Measurements from ENCODE around the gene RHBDL3.
"Not testable (repeated sequence)": the region's sequence is repeated elsewhere in the genome, so short reads cannot be mapped to it uniquely, and the experiment has no call there.

RHBDL3 gene

DNA sequence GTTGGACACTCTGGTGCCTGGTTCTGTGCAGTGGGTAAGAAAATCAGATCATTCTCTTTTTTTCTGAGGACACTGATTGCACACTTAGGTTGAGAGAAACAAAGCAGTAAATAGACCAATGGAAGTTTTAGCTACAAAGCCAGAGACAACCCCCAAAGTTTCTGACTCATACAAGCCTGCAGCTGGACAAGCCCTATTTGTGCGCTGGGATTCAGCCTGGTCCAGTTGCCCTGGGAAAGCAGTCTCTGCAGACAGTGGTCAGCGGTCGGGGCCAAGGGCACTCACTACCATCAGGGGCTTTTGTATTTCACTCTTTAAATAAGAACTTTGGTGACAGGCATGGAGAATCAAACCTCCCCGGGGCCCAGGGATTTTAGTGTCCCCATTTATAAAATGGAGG is 6.0 kb upstream of the RHBDL3 start:
- TF ChIP-seq, protein P1, sequence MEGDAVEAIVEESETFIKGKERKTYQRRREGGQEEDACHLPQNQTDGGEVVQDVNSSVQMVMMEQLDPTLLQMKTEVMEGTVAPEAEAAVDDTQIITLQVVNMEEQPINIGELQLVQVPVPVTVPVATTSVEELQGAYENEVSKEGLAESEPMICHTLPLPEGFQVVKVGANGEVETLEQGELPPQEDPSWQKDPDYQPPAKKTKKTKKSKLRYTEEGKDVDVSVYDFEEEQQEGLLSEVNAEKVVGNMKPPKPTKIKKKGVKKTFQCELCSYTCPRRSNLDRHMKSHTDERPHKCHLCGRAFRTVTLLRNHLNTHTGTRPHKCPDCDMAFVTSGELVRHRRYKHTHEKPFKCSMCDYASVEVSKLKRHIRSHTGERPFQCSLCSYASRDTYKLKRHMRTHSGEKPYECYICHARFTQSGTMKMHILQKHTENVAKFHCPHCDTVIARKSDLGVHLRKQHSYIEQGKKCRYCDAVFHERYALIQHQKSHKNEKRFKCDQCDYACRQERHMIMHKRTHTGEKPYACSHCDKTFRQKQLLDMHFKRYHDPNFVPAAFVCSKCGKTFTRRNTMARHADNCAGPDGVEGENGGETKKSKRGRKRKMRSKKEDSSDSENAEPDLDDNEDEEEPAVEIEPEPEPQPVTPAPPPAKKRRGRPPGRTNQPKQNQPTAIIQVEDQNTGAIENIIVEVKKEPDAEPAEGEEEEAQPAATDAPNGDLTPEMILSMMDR (conservative IDR thresholded peaks at IDR 0.05), result no peak
- TF ChIP-seq ZFX (IDR thresholded peaks at IDR 0.05), result no peak
- H3K27ac ChIP-seq, result no peak overlapping the region

DNA sequence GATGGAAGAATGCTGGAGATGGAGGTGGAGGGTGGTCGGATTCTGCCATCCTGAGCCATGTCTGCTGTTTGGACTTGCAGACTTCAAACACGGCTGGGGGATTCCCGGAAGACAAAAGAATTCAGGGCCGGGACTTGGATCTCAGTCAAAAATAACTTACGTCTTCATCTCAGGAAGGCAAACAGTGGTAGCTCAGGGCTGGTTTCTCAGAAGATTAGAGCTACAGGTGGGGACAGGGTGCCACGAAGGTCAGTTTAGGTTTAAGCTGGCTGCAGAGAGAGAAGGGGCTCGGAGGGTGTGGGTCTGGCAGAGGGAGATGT is 4.3 kb upstream of the RHBDL3 start:
- no peak overlapping the region for H3K27ac ChIP-seq

DNA sequence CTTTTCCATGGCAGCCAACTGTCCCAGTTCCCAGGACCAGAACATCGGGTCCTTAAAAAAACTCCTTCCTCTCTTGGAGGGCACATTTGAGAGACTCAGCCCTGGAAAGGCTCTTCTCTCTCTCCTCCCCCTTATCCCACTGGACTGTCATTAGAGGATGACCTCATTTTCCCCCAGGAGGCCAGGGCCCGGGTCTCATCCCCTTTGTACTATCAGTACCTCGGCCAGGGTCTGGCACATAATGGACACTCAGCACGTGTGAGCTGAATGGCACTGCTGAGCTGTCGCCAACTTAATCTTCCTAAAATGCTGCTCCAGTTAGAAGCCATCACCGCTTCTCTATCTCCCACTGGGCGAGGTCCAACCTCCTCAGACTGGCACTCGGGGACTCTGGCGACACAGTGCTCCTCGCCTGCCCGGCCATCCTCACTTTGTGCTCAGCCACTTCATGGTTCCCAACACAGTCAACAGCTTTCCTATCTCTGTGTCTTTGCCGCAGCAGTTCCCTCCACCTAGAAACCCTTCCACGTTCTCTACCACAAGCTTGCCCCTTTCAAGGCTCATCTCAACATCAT is 3.6 kb upstream of the RHBDL3 start:
- H3K27ac ChIP-seq, result no peak overlapping the region
- TF ChIP-seq ZFX (IDR thresholded peaks at IDR 0.05), result no peak
- TF ChIP-seq, protein P1 (conservative IDR thresholded peaks at IDR 0.05), result no peak

More for the DNA sequence above, 4.3 kb upstream of the RHBDL3 start:
- TF ChIP-seq ZFX (IDR thresholded peaks at IDR 0.05), result no peak
- TF ChIP-seq, protein P1 (conservative IDR thresholded peaks at IDR 0.05), result no peak

DNA sequence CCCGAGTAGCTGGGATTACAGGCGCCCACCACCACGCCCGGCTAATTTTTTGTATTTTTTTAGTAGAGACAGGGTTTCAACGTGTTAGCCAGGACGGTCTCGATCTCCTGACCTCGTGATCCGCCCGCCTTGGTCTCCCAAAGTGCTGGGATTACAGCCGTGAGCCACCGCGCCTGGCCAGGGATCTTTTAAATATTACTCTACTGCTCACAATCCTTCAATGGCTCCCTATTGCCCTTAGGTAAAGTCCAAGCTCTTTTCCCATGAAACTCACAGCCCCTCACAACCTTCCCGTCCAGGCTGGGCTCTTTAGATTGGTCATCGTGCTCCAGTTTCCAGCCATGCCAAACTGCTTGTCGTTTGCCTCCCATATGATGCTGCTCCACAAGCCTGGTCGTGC is 2.1 kb upstream of the RHBDL3 start:
- not testable (repeated sequence) for H3K27ac ChIP-seq

DNA sequence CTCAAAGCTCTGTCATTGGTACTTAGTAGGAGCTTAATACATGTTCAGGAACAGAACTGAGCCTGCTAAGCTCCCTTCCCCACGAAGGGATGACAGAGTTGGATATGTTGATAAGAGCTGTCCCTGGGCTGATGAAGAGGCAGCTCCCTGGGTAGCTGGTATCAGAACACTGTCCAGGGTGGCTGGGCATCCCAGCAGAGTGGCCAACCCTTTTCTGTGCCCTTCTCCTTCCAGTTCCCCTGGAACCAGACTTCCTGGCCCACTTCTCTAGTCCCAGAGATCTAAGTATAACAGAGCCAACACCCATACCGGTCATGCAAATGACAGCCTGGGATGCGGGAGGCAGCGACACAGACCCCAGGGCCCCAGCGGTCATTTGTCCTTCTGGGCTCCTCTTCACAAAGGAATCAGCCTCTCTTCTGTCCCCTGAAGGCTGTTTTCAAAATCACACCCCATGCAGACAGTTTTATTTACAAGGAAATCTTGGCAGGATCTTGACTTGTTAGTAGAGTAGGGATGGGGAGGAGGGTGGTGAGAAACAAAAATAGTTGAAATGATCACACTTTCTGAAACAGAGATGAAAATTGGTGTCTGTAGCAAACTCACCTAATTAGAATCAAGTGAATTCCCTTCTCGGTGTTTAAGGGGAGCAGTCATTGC is 1.4 kb upstream of the RHBDL3 start:
- H3K27ac ChIP-seq, result no peak overlapping the region
- TF ChIP-seq ZFX (IDR thresholded peaks at IDR 0.05), result no peak
- TF ChIP-seq, protein P1 (conservative IDR thresholded peaks at IDR 0.05), result no peak

DNA sequence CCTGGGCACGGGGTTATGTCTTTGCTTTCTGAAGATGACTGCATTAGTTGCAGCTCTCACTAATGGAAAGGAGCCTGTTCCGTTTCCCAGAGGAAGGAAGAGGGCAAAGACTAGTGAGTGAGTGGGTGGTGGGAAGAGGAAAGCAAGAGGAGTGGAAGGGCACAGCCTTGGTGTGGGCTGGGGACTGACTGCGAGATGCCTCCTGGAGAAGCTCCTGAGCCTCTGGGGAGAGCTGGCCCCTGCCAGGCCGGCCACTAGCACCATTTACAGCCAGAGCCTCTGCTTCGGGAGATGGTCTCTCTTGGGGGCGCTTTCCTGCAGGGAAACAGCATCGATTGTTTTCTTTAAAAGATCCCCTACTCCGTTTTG is 825 bp upstream of the RHBDL3 start:
- TF ChIP-seq, protein P1 (conservative IDR thresholded peaks at IDR 0.05), result no peak
- TF ChIP-seq ZFX (IDR thresholded peaks at IDR 0.05), result no peak
- H3K27ac ChIP-seq, result no peak overlapping the region

DNA sequence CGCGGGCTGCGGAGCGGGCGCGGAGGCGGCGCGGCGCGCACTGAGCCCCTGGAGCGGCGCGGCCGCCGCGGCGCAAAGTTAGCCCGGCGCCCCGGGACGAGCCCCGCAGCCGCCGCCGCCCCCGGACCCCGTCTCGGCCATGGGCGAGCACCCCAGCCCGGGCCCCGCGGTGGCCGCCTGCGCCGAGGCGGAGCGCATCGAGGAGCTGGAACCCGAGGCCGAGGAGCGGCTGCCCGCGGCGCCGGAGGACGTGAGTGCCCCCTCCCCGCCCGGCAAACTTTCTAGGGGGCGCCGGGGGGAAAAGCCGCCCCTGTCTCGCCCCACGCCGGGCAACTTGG is 388 bp downstream of the RHBDL3 start:
- TF ChIP-seq ZFX (IDR thresholded peaks at IDR 0.05), result no peak
- TF ChIP-seq, protein P1 (conservative IDR thresholded peaks at IDR 0.05), result no peak
- H3K27ac ChIP-seq, result no peak overlapping the region

All from C4-2B (cell line).